GF-D8 (cell line): Measurements from ENCODE around the gene SMAD1.
"Not testable (repeated sequence)": the region's sequence is repeated elsewhere in the genome, so short reads cannot be mapped to it uniquely, and the experiment has no call there.

Source experiments
- DNase-seq: peaks from one replicate; lab custom pipeline; 2025; lab: John Stamatoyannopoulos, UW

The SMAD1 gene

DNA sequence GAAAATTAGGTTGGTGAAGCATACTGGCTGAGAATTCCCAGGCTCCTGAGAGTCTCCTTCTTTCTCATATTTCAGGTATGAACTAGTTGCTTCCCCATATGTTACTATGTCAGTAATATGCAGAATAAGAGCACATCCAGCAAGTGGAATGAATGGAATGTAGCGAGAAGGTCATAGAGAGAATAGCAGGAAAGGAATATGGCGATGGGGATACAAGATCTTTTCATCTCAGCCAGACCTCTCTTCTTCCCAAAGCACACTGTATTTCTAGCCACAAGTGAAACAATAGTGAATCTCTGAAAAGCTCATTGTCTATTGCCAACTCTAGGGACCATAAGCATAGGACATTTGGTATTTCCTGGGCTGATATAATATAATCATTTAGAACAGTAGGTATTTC, 82.9 kb downstream of the SMAD1 start:
- no peak for DNase-seq

DNA sequence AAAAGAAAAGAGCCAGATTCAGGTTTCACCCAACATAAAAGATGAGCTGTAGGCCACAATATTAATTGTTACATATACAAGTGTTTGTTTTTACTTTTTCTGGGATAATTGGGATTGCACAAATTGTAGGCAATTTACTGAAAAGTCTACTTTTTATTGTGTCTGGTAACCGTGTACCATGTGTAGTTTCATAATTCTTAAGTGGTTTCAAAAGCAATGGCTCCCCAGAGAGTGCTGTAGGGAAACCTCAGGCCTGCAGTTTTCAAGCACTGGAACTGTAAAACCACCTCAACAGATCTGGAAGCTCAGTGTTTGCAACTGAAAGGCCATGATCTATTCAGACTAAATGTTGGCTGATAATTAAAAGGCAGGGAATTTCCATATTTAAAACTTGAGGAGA, 83.7 kb downstream of the SMAD1 start:
- peak; percentile 4 for DNase-seq

GRCh38 chr4:145566086-145566708, 84.5 kb downstream of the SMAD1 start:
- no peak for DNase-seq

DNA sequence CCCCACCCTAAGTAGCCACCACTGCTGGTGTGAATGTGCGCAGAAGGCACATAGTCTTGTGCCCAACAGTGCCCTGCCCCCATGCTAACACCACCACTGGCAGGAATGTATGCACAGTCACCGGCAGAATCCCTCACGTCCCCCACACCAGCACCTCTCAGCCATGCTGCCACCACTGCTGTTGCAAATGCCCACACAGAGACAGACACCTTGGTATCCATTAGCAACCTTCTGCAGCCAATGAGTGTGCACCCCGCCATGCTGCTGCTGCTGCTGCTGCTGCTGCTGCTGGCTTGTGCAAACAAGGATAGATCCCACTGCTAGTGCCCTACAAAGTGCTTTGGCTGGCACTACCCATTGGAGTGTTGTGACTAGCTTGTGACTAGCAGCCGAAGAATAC, 85.1 kb downstream of the SMAD1 start:
- DNase-seq, result no peak

GRCh38 chr4:145567516-145567915, 85.9 kb downstream of the SMAD1 start:
- DNase-seq, result no peak

GRCh38 chr4:145574546-145574945, 92.9 kb downstream of the SMAD1 start:
- DNase-seq, result not testable (repeated sequence)

DNA sequence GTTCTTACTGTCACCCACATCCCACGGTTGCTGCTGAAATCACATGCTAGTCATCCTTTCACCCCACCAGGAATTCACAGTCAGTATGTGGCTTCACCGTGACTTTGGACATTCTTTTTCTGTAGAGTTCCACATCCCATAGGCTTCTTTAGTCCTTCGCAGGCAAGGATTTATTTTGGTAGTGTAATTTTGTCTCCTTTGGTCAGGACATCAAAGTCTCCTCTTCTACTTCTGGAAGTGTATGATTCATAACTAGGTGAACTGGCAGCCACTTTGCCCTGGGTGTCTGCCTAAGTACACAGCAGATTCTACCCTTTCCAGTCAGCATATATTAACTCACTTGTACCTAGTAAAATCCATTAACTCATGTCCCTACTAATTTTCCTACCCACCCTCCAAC, 99.3 kb downstream of the SMAD1 start:
- no peak for DNase-seq

- DNase-seq, result no peak
Observed at GRCh38 chr4:145583191-145584055, 101.8 kb downstream of the SMAD1 start.

DNA sequence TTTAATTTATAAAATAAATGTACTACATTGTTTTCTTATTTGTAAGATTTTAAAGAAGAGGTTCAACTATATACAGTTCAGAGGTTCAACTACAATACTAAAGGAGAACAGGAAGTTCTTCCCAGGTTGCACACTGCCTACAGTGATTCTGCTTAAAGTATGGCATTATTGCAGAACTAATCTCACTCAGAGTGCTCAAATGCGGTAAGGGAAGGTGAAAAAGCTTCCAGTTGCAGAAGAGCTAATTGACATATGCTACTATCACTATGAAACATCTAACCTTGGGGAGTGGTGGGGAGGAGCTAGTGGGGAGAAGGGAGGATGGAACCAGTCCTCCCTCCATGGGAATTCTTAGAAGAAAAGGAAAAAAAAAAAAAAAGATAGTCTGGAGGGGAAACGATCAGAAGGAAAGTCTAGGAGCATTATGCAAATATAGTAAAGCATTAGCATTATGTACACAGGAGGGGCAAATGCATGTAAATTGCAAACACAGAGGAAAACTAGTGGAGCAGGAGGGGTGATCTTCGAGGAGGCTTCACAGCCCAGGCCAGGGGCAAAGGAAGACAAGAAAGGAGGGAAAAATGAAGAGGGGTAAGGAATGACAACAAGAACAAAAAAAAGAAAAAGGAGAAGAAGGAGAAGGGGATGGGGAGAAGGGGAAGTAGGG, 105.6 kb downstream of the SMAD1 start:
- DNase-seq, result no peak

- not testable (repeated sequence) for DNase-seq
Observed at GRCh38 chr4:145589381-145589780, 107.7 kb downstream of the SMAD1 start.

DNA sequence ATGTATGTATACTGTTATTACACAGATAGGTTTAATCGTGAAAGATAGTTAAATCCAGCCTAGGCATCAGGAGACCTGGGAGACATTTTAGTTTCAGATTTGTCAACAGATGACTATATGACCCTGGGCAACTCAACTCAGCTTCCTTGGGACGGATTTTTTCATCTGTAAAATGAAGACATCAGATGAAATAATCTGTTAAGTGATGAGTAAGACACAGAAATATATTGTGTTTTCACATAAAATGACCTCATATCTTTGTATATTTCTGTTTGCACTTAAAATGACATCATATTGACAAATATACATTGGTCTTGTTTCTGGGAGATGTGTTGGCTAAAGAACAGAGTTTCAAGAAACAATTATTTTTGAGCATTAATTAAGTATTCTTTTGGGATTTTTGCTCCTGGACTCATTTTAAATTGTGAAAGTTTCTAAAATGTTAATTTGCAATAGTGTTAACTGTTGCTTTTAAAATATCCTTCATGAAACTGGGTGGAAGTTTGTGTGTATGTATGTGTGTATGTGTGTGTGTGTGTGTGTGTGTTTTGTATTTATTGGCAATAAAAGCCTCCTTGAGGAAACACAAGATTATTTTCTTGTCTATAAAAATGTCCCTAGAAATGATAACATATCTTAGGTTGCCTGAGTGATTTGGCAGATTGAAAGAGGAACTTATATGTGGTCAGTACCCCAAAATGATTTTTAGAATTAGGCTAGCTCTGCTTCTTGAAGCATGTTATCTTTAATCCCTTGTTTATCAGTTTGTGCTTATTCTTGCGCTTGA, 108.5 kb downstream of the SMAD1 start:
- no peak for DNase-seq

DNA sequence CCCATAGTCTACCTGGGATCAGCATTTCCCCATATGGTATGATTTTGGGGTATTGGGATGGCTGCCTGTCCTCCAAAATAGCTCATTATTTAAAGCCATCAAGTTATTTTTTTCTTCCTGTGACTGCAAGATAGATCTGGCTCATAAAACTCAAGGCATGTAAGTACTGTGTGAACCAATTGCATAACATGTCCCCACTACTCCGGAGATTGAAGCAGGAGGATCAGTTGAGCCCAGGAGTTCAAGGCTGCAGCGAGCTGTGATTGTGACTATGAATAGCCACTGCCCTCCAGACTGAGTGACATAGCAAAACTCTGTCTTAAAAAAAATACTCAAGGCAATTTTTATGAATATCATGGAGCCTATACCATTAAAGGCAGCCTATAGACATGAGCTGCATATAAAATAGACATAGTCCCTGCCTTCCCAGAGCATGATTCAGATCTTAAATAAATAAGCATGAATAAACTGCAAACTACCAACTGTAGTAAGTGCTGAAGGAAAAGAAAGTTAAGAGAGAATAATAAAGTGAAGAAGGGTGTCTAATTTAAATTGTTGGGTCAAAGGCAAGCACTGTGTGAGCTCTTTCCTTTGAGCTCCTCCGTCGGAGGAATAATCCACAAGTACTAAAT, 120.6 kb downstream of the SMAD1 start:
- DNase-seq, result no peak

DNA sequence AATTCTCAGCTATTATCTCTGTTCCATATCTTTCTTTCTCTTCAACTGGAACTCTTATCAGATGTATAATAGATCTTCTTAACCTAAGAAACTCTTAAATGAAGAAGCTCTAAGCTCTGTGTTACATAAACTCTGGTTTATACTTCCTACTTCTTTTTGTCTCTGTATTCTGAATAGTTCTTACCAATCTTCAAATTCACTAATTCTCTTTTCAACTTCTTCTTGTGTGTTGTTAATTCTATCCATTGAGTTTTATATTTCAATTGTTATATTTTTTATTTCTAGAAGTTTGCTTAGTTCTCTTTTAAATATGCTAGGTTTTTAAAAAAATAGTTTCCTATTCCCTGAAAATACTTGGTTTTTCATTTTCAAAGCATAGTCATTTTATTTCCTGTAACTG, 124.3 kb downstream of the SMAD1 start:
- no peak for DNase-seq
